H4 (cell line): ENCODE data around the gene FBXL5. TPM values are rescaled to one million over a fixed set of nuclear protein-coding genes. Genes with fewer than 3 reads are reported as not detected.
A peak's percentile ranks its signal among the peaks of the same experiment; 100 is the strongest.
"Not testable (repeated sequence)": the region's sequence is repeated elsewhere in the genome, so short reads cannot be mapped to it uniquely, and the experiment has no call there.

ENCODE experiments used
- DNase-seq: peaks from one replicate; pipeline ENCODE4 v3.0.0-alpha.2; 2015; ENCODE audit warnings: low spot score
- total RNA-seq: library from RNA; depleted of rRNA; stranded (reverse); fragments of >200 nt; shearing (Covaris generic); gene quantifications from 2 replicates; pipeline ENCODE4 v1.2.3, GENCODE V29; 2014

FBXL5 gene
- total RNA-seq, 1 experiment from 2014 or later = 78.1 TPM

DNA sequence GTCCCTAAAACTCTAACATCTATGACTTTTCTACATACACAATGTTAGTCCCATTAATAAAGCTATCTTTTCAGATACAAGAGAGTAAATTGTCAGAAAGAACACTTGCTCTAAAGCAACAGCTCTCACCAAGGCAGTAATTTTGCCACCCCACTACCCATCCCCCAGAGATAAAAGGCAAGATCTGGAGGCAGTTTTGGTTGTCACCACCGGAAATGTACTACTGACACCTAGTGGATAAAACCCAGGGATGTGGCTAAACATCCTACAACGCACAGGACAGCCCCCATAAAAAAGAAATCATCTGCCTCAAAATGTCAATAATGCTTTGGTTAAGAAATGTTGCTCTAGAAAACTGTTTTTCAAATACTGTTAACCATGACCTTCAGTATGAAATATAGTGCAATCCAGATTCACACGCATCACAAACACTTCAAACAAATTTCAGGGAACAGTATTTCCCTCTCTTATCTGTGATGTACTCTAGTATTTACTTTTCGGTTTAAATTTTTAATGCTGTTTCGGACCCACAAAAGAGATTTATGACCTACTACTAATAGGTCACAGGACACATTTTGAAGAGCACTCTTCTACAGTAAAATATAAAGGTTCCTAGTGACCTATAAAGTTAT, 5.1 kb downstream of the FBXL5 start:
- DNase-seq = peak; percentile 75

DNA sequence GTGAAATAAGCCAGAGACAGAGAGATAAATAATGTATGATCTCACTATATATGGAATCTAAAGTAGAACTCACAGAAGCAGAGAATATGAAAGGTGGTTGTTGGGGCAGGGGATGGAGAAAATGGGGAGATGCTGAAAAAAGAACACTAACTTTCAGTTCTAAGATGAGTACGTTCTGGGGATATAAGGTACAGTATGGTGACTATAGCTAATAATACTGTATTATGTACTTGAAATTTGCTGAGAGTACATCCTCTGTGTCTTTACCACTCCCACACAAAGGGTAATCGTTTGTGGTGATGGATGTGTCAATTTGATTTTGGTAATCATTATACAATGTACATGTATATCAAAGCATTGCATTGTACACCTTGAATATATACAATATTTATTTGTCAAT, 6.6 kb downstream of the FBXL5 start:
- no peak for DNase-seq

DNA sequence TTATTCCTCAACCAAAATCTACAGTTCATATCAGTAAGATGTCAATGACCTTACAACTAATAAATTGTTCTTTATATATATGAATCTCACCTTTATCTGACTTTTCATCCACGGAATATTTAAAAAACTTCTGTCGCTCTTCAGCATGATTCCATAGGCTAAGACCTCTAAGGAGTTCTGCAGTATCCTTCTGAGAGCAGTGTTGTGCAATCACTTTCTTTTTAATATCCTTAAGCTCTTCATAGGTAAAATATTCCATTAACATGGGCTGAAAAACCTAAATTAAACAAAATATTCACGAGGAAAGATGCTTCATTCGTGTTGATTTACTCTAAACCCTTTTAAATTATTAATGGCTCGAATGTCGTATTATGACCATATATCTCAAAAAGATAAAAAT, 16.7 kb downstream of the FBXL5 start:
- DNase-seq = no peak

DNA sequence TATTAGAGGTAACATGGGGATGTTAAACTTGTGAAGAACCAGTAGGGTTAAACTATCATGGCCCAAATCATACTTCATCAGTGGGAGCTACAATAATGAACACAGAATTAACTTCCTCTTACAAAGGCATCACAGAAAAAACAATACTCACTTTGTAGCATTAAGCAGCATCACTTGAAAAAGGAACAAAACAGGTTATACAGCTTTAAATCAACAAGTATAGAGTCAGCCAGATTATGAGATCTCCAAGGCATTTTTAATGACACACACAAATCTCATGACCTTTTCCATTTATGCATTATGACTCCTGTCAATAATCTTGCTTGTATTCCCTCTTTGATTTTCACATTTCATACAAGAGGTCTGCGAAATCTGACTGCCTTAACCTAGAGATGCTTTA, 18.3 kb downstream of the FBXL5 start:
- no peak for DNase-seq

DNA sequence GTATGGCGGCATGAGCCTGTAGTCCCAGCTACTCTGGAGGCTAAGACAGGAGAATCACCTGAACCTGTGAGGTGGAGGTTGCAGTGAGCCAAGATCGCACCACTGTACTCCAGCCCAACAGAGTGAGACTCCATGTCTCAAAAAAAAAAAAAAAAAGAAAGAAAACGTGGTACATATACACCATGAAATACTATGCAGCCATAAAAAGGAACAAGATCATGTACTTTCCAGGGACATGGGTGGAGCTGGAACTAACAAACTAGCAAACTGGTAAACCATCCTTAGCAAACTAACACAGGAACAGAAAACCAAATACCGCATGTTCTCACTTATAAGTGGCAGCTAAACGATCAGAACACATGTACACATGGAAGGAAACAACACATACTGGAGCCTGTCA, 37.8 kb downstream of the FBXL5 start:
- DNase-seq = not testable (repeated sequence)

DNA sequence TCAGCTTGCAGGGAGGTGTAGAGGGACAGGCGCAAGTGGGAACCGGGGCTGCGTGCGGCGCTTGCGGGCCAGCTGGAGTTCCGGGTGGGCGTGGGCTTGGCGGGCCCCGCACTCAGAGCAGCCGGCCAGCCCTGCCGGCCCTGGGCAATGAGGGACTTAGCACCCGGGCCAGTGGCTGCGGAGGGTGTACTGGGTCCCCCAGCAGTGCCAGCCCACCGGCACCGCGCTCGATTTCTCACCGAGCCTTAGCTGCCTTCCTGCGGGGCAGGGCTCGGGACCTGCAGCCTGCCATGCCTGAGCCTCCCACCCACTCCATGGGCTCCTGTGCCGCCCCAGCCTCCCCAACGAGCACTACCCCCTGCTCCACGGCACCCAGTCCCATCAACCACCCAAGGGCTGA, 40.3 kb downstream of the FBXL5 start:
- not testable (repeated sequence) for DNase-seq

DNA sequence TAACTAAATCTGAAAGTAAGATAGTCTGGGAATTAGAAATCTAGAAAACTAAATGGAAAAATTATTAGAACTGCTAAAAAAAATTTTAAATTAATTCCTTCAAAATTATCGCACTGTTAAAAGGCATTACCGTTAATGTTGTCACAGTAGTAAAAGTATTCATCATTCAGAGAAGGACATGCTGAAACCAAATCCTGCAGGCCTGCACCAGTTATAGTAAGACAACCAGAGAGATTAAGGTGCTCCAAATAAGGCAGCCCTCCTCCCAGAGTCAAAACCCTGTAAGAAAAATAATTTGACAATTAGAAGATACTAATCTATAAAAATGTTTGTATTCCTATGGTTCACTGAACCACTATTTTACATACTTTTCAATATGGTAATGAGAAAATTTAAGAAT, 43.0 kb downstream of the FBXL5 start:
- DNase-seq = no peak

DNA sequence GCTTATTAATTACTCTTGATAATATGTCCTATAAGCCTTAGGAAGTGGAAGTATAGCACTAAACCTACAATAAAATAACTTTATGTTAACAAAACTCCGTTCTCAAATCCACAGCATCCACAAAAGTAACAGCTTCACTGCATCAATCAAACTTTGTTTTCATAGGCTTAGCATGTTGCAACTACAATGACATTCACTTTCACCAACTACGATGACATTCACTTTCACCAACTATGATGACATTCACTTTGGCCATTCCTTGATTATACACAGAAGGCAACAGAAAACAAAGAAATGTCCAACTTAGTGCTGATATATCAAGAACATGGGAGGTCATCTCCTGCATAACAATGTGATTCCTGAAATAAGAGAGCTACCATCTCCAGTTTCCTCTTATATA, 44.3 kb downstream of the FBXL5 start:
- DNase-seq = no peak

DNA sequence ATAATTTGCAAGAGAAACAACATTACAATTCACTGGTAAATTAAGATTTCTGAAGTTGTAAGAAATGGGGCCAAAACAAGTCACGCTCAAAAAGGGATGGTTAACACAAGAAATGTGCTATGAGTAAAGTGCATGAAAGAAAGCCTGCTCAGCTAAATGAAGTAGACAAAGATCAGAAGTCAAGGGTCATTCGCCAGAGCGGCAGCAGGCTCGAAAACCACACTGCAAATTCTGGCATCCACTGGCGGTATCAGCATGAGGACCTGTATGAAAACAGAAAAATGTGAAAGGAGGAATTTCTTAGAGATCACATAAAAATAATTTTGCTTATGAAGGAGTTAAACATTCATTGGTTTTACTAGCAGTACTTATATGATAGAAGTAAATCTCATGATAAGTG, 49.6 kb downstream of the FBXL5 start:
- no peak for DNase-seq

DNA sequence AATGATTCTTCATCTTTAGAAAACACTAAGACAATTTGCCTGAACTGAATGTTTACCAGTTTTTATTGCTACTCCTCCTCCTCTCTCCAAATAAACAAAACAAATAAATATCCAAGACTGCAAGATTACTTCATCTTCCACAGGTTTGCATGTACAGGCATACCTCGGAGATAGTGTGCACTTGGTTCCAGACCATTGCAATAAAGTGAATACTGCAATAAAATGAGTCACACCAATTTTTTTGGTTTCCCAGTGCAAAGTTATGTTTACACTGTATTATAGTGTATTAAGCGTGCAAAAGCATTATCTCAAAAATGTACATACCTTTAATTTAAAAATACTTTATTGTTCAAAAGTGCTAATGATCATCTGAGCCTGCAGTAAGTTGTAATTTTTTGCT, 53.3 kb downstream of the FBXL5 start:
- no peak for DNase-seq

DNA sequence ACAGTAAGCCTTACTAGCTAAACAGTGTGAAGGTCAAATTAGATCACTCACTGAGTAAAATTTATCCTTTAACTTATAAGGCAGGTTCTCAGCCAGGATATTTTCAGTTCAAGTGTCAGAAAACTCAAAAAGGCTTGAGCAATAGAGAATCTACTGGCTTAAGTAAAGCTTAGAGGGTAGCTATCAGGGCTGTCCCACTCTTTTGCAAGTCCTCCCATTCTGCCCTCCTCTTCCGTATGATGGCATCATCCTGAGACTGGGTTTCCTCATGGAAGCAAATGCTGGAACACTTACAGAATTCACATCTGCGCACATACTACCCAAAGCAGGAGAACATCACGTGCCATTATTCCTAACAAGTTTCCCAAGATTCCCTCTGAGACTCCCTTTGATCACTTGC, 55.0 kb downstream of the FBXL5 start:
- no peak for DNase-seq

DNA sequence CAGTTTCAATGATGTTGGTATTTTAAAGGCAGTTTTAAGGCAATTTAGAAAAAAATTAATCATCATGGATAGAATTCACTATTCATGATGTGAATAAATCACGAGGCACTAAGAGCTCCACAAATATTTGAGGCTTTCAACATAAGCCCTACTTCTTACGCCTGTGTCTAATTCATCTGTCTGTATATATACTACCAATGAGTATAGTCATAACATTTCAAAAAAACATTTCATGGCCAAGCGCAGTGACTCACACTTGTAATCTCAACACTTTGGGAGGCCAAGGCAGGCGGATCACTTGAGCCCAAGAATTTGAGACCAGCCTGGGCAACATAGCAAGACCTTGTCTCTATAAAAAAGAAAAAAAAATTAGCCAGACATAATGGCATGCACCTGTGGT, 56.5 kb downstream of the FBXL5 start:
- no peak for DNase-seq

DNA sequence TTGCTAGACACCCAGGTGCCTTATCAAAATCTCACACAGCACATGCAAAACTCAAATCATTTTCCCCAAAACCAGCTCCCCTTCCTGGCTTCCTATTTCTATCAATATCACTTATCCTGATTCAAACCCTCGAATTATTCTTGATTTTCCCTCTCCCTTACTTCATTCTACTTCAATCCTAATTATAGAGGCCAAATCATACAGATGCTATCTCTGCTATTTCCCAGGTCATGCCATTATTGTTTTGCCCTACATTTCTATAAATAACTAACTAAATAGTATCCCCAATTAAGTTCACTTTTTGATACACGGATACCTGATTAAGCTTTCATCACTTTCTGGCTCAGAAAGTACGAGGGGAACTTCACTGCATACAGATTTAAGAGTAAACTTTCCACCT, 62.4 kb downstream of the FBXL5 start:
- DNase-seq = no peak

DNA sequence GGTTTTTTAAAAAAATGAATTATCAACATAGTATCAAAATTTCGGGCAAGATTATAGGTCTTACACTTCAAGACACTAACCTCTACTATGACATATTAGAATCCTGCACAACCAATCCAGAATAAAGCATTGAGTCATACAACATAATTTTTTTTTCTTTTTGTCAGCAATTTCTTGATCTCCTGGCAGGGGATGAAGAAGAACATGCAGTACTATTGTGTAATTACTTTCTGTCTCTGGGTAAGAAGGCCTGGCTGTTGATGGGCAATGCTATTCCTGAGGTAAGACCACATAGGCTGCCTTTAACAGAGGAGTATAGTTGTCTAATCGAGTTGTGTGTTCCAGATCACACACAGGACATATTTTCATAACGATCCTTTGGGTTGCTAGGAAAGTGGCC, 67.5 kb downstream of the FBXL5 start:
- DNase-seq = no peak

DNA sequence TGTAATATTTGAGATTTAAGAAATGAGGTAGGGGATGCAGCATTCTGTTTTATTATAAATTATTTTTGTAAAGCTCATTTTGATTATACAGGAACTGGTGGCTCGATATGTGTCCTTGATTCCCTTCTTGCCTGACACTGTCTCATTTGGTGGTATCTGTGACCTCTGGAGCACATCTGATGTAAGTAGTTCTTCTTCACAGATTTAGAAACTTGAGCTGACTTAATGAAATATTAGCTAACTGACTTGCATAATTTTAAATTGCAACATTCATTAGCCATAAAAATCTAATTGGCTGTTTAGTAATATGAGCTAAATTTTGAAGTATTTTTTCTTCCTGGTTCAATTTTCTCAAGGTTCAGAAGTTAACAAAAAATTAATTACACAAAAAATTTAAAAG, 69.1 kb downstream of the FBXL5 start:
- no peak for DNase-seq

DNA sequence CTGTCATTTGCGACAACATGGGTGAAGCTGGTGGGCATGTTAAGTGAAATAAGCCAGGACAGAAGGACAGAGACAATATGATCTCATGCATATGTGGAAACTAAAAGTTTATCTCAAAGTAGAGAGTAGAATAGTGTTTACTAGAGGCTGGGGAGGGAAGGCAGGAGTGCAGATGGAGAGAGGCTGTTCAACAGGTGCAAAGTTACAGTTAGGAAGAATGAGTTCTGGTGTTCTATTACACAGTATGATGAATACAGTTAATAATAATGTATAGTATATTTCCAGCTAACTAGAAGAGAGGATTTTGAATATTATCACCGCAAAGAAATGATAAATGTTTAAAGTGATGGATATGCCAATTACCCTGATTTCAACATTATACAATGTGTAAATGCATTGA, 69.8 kb downstream of the FBXL5 start:
- no peak for DNase-seq

DNA sequence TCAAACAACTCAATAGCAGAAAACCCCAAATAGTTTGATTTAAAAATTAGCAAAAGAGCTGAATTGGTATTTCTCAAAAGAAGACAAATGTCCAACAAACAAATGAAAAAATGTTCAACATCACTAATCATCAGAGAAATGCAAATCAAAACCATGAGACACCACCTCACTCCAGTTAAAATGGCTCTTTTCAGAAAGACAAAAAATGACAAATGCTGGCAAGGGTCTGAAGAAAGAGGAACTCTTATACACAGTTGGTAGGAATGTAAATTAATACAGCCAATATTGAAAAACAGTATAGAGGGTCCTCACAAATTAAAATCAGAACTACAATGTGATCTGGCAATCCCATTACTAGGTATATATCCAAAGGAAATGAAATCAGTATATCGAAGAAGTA, 70.4 kb downstream of the FBXL5 start:
- DNase-seq = no peak

DNA sequence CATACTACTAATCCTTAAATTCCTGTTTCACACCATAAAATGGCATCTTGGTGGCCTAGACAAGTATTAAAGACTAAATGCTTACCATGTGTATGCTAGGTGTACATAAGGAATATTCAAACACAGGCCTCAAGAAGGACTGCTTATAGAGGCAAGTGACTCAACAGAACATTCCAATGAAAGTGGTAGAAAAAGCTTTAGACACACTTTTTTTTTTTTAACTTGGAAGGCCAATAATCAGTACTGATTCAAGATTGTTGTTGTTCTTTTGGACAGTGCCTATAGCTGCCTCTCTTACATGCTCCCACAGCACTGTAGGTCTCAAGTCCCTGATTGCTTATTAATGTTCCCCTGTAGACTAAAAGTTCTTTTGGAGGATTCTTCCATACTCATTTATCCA, 77.6 kb downstream of the FBXL5 start:
- DNase-seq = no peak

DNA sequence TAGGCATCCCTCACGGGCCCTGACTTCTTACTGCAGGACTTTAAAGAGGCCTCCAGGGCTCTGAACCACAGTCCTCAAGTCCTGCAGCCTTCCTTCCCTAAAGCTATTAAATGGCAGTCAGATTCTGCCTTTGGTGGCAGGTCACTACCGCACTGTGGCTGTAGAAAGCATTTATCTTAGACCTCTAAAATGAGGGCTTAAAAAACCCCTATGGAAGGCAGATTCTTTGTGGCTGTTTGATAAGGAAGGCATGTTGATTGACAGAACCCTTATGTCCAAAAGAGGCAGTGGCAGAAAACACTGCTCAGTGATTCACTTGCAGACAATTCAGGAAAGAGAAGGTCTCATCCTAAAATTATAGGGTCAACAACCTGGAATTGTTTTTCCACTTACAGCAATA, 79.2 kb downstream of the FBXL5 start:
- DNase-seq = no peak

DNA sequence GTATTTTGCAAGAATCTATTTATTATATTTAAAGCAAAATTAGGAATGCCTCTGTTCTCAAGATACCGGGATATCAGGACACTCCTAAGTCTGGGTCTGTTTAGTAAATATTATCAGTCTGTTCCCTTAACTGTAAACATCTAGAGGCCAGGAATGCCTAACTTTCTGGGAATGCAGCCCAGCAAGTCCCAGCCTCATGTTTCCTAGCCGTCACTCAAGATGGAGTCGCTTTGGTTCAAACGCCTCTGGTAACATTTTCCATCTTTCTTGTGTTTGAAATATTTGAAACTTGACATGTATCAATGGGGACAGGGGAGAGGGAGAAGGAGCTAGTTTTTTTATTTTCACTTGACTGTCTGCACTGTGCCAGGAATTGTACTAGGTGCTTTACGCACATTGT, 85.4 kb downstream of the FBXL5 start:
- no peak for DNase-seq

DNA sequence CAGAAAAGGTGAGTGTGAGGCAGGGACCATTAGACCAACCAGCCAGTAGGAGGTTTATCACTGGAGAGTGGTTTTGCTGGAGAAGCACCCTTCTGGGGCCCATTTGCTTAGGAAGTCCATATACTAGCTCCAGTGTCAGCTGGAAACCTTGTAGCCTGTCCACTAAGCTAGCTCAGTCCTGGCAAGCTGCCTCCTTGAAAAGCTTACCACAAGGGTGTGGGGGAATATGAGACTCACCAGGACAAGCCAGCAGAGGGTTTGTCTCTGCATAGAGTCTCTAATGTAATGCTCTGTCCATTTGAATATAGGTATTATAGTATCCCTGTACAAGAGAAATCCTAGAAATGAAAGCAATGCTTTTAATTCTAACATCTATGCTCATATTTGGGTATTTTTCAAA, 86.3 kb downstream of the FBXL5 start:
- no peak for DNase-seq

DNA sequence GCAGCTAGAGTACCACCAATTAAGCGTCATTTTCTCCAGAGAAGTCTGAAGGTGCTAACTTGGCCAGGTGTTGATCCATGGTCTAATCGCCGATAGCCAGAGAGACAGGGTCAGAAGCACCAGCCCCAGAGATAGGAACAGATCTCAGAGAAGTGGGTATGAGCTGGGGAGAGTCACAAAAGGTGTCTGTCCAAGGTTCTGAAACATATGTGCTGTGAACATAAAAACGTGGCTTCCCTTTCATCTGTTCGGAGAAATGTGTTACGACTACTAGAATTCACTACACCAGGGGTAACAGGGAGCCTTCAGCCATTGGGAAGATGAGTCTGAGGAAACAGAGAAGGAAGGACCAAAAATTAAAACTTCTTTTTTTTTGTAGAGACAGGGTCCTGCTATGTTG, 91.3 kb downstream of the FBXL5 start:
- DNase-seq = no peak

DNA sequence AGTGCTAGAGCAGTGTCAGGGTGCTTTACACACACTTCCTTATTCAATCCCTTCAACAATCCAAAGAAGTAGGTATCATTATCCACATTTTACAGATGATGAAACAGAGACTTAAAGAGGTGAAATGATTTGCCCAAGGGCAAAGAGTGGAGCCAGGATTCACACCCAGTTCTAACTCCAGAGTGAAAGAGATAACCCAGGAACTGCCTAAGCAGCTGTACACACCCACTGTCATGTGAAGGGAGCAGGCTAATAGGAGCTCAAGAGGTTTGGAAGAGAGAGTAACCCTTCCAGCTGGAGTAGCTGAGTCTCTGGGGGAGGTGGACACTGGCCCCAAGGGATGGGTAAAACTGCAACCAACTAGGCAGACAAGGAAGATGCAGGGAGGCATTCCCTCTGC, 92.5 kb downstream of the FBXL5 start:
- no peak for DNase-seq

DNA sequence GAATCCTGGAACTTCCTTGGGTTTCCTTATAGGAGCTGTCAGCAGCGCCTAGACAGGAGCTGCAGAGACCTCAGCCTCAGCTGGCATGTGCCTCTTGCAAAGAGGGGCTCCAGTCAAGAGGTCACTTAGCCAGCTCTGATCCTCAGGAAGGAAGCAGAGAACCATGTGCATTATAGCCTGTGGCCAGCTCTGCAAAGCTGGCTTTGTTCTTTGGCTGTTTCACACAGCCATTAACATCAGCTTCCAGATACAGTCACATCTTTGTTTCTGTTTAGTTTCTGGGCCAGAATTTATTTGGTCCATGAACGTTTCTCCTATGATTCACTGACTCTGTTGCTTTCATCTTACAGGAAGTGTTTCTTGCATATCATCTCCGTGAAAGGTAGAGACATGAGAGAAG, 93.0 kb downstream of the FBXL5 start:
- no peak for DNase-seq

DNA sequence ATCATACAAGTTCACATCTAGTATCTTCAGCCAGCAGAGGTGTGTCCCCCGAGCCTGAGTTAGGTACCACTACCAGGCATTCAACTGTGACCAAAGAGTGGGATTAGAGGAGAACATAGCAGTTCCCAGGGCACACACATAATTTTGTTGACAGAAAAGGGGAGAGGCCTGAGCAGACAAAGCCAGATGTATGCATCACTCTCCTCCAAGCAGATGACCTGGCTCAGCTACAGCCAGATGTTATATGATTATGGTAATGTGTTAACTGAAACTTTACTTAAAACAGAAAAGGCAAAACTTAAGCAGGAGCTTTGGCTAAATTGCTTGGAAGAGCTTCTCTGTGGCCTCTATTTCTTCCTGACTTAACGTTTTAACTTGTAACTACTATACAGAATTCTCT, 96.6 kb downstream of the FBXL5 start:
- no peak for DNase-seq
